ENCODE measurements around the gene SRMS. TPM values are rescaled to one million over a fixed set of nuclear protein-coding genes. Genes with fewer than 3 reads are reported as not detected.

Gene SRMS
- total RNA-seq, 1 donor from 2014 or later = not detected

DNA sequence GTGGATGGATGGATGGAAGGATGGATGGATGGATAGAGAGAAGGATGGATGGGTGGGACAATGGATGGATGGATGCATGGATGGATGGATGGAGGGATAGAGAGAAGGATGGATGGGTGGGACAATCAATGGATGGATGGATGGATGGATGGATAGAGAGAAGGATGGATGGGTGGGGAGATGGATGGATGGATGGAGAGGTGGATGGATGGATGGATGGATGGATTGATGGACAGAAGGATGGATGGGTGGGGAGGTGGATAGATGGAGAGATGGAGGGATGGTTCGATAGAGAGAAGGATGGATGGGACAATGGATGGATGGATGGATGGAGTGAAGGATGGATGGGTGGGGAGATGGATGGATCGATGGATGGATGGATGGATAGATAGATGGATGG, 55.0 kb downstream of the SRMS start:
- DNase-seq (ENCODE audit: low spot score) = no peak

DNA sequence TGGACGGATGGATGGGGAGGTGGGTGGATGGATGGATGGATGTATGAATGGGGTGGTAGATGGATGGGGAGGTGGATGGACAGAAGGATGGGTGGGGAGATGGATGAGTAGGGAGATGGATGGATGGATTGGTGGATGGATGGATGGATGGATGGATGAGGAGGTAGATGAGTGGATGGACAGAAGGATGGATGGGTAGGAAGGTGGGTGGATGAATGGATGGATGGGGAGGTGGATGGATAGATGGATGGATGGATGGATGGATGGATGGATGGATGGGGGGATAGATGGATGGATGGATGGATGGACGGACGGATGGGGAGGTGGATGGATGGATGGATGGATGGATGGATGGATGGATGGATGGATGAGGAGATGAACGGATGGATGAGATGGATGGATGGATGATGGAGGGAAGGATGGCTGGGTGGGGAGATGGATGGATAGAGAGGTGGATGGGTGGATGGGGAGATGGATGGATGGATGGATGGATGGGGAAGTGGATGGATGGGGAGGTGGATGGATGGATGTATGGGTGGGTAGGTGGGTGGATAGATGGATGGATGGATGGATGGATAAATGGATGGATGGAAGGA, 55.8 kb downstream of the SRMS start:
- DNase-seq (ENCODE audit: low spot score) = no peak

DNA sequence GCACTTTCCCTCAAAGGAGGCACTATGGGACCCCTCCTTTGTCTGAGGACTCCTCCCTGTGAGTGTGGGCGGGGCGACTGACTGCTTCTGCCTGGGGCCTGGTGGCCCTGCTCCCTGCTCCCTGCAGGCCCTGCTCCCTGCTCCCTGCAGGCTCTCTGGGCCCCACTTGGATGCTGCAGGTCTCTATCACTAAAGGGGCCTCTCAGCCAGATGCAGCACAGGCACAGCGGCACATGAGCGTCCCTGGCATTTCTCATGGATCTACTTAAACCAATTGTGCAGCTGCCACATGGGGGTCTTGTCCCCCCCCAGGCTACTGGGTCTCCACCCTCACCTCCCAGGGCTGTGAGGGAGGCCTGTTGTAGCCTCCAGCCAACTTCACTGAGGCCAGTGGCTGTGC, 56.5 kb downstream of the SRMS start:
- no peak for DNase-seq (ENCODE audit: low spot score)

Other genes starting within 250 kb of the SRMS start
- not detected for gene CHRNA4, start 186.4 kb downstream of the SRMS start, total RNA-seq
- gene KCNQ2, start 75.1 kb downstream of the SRMS start, total RNA-seq = not detected
- 1.2 TPM for gene EEF1A2, start 48.7 kb downstream of the SRMS start, total RNA-seq
- 173 TPM for gene PPDPF, start 27.0 kb downstream of the SRMS start, total RNA-seq
- gene PTK6, start 10.4 kb downstream of the SRMS start, total RNA-seq = 0.10 TPM
- gene FNDC11, start 6.4 kb upstream of the SRMS start, total RNA-seq = 0.13 TPM
- 50.8 TPM for gene HELZ2, start 26.5 kb upstream of the SRMS start, total RNA-seq
- gene GMEB2, start 79.4 kb upstream of the SRMS start, total RNA-seq = 10.0 TPM
- 9.9 TPM for gene STMN3, start 105.7 kb upstream of the SRMS start, total RNA-seq
- 31.7 TPM for gene RTEL1, start 110.6 kb upstream of the SRMS start, total RNA-seq
- gene TNFRSF6B, start 148.9 kb upstream of the SRMS start, total RNA-seq = 4.7 TPM
- gene ARFRP1, start 160.2 kb upstream of the SRMS start, total RNA-seq = 47.3 TPM
- 26.7 TPM for gene ZGPAT, start 160.3 kb upstream of the SRMS start, total RNA-seq
- gene LIME1, start 188.9 kb upstream of the SRMS start, total RNA-seq = 6.5 TPM
- gene SLC2A4RG, start 192.0 kb upstream of the SRMS start, total RNA-seq = 62.0 TPM